Left colon (tissue), 2 donors: Measurements from ENCODE around the gene PTPRN. TPM values are rescaled to one million over a fixed set of nuclear protein-coding genes. Genes with fewer than 3 reads are reported as not detected.

Experiments
- ATAC-seq: fragments of 200-7000 bp; cut with Tn5 transposase; one replicate; pipeline ENCODE4 v1.9.1; 2020; ENCODE audit warnings: mild to moderate bottlenecking, moderate library complexity
- DNase-seq, 2 donors: peaks; one replicate each; pipeline ENCODE4 v3.0.0-alpha.2; 2020
- intact Hi-C, 2 donors: fragments of 100-400 bp; cut with DNase I in 1 of 2; cut with micrococcal nuclease in 1 of 2; formaldehyde crosslinking; loops; one replicate each; pipeline versions ENCODE4 v1.11.2 to v1.14.0; 2022; cut with DNase I, micrococcal nuclease
- long read RNA-seq: library from polyadenylated mRNA; unstranded; transcript quantifications from one replicate; pipeline ENCODE4 v2.0.0, GENCODE V29; 2021
- total RNA-seq, 2 donors: library from RNA; stranded (reverse); fragmentation: NEBNext Ultra II Directional; extraction: Animal tissue kit (Norgen Biotek cat#: 25700); gene quantifications; one replicate each; pipeline ENCODE4 v1.2.1, GENCODE V29; 2021
- donor health status: DM: no; HTN: no; CAD: no.
- donor health status: DM: yes; HTN: yes; CAD: no.

The PTPRN gene
- total RNA-seq = 1 to 10 TPM; 1.9 to 2.3 TPM
- long read RNA-seq = 0 reads

DNA sequence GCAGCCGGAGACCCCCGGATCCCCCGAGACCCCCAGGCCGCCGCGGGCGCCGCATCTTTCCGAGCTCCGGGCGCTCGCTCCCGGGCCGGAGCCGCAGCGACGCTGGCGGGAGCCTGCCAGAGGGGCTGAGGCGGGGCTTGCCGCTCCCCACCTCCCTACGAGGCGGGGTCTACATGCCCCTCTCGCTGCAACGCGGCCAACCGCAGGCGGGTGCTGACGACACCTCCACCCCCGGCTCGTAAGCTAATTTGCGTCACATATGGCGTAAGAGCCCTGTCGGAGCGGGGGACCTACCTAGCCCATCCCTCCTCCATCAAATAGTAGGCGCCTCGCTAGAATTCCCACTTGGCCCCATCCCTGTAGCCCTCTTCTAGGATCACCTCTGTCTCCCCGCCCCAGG lies at the start of gene PTPRN:
TSS of gene PTPRN (minus strand) at position 124 of the 400 bp plus-strand sequence. CDS start at position 55, 69 bp downstream.
- no peak for DNase-seq
- no peak for ATAC-seq
- intact Hi-C loops = no loop called here

DNA sequence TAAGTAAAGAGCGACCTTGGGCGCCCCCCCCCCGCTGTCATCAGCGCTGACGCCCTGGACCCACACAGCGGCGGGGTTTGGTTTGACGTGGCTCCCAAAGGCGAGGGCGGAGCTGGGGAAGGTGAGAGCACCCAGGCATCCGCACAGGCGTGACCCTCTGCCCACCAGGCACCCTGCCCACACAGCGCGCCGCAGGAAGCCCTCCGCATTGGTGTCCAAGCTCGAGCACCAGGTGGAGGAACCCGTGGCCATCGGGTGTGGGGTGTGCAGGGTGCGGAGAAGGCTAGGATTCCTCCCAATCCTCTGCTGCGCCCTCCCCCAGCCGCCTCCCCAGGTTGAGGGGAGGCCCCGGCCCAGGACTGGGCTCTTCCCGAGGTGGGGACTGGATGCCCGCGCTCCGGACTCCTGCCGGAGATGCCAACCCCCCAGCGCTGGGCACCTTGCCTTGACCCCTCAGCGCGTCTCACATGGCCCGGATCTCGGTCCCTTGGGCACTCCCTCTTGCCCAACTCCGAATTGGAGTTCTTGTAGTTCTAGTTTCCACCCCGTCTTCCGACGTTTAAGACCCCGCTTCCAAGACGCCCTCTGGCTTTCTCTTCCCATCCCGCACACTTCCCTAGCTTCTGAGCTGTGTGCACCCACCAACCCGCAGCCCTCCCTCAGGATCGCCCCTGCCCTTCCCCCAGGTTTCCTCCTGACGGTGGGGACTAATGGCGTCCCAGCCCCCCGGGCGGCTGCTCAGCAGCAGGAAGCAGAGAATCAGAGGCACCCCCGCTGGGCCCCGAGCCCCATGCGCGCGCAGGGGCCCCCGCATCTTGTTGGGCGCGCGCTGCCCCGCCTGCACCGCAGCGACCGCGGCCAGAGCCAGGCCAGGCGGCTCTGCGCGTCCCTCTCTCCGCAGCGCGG lies 49.2 kb upstream of the PTPRN start:
- ATAC-seq (no peak), DNase-seq (no peak)
- intact Hi-C loops = no loop called here

DNA sequence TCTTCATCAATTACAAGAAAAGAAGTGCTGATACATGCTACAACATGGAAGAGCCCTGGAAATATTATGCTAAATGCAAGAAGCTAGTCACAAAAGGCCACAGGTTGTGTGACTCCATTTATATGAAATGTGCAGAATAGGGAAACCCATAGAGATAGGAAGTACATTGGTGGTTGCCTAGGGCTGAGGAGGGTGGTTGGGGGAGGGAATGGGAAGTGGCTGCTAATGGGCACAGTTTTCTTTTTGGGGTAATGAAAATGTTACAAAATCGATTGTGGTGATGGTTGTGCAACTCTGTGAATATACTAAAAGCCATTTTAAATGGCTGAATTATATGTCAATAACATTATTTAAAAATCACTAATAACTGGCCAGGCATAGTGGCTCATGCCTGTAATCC lies 47.6 kb upstream of the PTPRN start:
- ATAC-seq (no peak), DNase-seq (no peak)
- intact Hi-C loops = no loop called here

DNA sequence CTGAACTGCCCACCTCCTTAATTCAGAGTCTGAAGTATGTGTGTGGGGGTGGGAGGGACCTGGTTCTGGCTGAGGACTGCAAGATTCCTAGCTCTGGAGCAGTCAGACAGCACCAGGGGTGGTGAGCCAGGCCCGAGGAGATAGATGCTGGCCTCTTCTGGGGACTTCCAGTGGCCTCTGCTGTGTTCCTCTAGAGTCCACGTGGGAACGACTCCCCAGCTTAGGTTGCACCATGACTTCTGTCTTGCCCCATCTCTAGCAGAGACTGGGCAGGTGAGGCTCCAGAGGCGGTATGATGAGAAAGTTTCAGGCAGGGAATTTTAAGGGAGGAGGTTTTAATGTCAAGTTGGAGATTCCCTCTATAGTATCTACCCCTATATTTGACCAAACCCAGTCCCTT lies 45.4 kb upstream of the PTPRN start:
- DNase-seq = no peak
- intact Hi-C loops = no loop called here
- no peak for ATAC-seq

DNA sequence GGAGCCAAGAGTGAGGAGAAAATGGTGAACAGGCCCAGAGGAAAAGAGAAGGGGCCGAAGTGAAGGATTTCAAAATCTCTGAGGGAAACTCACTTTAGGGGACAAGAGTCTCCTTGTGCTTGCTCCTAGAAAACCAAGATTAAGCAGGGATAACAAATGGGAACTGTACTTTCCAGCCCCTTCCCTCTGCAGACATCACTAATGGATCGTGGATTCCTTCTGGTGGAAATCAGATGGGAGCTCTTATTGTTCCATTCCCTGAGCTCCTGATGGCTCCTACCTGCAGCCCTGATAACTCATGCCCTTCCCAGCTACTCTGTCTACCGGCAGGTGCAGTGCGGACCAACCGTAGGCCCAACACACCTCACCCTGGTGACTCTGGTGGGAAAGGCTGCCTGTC lies 43.9 kb upstream of the PTPRN start:
- intact Hi-C loops = no loop called here
- DNase-seq (no peak), ATAC-seq (no peak)

DNA sequence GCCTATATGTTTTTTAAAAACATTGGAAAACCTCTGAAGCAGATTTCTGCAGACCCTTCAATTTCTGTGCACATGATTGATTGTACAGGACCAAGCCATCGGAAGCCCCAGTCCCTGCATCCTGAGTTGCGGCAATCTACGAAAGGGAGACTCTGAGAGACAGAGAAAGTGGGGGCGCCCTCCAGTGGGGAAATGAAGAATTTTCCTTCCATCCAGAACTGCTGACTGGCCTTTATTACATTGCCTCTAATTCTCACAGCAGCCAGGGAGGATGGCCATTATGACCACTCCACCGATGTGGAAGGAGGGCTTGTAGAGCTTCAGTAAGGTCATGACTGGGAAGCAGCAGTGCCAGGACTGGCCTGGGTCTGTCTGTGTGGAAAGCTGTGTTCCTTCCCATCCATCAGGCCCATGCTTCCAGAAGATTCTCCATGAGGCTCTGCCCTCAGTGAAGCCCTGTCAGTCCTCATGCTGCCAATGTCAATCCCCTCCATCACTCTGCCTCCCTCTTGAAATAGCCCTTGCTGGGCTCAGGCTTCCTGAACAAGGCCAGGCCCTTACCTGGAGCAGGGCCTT lies 43.3 kb upstream of the PTPRN start:
- intact Hi-C loops = no loop called here
- DNase-seq (peak; percentile 32 to 69), ATAC-seq (peak; percentile 73)

DNA sequence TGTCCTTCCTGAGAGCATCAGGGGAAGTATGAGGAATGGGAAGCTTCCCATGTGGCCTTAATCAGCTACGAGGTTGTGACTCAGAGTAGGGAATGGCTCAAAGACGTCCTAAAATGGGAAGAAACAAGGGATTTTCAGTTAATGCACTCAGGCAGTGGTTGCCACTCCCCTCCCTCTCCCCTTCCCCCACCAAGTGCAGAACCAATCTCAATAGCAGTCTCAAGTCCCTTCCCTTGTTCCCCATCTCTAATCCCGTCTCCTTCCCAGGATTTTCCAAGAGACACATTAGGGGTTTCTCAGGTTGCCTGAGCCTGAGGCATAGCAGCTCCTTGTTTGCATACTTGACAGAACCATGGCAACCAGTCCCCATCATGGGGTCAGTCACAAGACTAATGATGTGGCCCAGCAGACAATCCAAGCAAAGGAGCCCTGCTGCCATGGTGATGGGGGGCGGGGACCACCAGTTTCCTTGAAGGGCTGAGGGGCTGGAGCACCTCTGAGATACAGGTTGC lies 41.6 kb upstream of the PTPRN start:
- no peak for DNase-seq
- intact Hi-C loops = no loop called here
- ATAC-seq = no peak

DNA sequence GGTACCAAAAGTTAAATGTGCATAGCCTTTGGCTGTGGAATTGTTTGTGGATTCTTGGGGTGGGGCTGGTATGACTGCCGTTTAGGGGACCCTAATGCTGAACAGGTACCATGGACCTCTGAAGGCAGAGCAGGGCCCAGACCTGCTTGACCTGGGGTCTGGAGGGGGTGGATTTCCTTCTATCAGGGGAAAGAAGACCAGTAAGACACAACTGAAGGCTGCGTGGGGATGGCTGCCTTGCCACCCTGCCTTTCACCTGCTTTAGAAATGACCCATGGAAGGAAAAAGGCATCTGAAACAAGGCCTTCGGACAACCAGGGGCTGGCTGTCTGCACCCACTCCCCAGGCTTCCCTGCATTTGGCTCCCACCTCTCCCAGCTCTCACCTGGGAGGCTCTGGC lies 41.0 kb upstream of the PTPRN start:
- DNase-seq = no peak
- intact Hi-C loops = no loop called here
- no peak for ATAC-seq

DNA sequence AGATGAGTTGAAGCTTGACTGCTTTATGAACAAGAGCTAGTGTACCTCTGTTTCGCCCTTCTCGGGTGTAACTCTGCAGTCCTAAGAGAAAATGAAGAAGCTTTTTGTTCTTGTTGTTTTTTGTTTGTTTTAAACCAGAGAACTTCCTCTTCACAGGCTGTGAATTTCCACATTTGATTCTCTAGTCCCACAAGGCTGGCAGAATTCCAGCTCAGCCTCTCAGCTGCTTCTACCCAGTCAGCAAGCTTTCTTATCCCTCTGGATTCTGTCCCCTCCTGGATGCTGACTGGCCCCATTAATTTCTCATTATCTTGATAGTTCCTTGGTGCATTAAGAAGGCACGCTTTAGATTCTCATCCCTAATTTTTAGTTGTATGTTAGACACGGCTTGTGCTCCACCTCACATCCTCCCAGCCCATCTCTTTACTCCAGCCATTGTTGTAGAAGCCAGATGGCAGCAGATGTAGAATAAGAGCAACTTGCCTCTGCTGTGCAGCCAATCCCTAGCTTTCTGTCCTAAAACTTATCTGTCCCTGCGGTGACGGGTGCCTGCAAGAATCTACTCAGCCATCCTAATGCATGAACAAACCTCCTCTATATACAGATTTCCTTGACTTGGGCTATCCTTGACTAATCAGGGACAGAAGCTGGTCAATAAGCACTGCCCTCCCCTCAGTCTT lies 35.7 kb upstream of the PTPRN start:
- DNase-seq (peak in 1 of 2 donors; percentile 56), ATAC-seq (no peak)
- intact Hi-C loops = no loop called here

DNA sequence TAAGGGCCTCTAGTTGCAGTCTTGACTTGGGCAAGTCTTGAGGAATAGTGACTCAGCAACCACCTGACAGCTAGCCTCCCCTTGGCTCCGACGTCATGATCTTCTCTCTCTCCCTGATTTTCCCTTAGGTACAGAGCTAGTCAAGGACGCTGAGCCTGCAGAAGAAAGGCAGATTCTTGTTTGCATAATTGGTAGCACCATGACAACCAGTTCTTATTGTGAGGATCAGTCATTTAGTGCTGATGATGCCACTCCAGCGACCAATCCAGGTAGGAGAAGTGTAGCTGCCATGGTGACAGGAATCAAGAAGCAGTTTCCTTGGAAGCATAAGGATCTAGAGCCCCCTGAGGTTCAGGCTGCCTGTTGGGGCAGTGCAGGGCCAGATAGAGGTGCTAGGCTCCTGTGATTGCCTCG lies 26.2 kb upstream of the PTPRN start:
- no peak for ATAC-seq
- intact Hi-C loops = no loop called here
- no peak for DNase-seq

DNA sequence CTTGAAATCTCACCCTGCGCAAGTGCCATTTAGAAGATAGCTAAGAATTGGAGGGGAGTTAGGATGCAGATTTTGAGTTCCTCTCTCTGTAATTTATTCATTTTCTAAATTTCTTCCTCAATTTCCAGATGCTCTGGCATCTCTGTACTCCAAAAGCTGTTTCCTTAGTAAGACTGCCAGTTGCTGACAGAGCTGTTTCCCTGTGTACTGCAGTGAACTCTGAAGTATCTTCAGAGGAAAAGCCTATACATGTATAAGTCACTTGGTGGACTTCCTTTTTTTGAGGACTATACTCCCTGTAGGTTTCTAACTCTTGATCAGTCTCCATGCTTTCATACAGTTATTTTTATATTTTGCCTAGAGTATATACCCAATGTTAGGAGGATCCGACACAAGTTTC lies 24.9 kb upstream of the PTPRN start:
- ATAC-seq (no peak), DNase-seq (no peak)
- intact Hi-C loops = no loop called here

DNA sequence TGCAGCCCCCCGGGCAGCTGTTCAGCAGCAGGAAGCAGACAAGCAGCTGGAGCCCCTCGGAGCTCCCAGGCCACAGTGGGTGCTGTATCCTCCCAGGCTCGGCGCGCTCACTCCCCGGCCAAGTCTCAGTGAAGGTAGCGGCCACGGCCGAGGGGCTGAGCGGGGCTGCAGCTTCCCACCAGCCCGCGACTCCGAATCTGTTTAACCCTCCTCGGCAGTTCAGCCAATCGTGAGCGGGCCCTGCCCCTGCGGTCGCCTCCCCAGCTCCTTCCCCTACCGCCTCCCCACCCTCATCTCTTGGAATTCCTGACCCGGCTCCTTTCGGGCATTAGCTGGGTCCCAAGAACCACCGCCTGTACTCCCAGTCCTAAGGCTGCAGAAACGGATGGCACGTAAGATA lies 23.3 kb upstream of the PTPRN start, which contains the start of gene RESP18:
TSS of gene RESP18 (minus strand) at position 203 of the 400 bp plus-strand sequence.
- ATAC-seq (no peak), DNase-seq (no peak)
- intact Hi-C loops = no loop called here

DNA sequence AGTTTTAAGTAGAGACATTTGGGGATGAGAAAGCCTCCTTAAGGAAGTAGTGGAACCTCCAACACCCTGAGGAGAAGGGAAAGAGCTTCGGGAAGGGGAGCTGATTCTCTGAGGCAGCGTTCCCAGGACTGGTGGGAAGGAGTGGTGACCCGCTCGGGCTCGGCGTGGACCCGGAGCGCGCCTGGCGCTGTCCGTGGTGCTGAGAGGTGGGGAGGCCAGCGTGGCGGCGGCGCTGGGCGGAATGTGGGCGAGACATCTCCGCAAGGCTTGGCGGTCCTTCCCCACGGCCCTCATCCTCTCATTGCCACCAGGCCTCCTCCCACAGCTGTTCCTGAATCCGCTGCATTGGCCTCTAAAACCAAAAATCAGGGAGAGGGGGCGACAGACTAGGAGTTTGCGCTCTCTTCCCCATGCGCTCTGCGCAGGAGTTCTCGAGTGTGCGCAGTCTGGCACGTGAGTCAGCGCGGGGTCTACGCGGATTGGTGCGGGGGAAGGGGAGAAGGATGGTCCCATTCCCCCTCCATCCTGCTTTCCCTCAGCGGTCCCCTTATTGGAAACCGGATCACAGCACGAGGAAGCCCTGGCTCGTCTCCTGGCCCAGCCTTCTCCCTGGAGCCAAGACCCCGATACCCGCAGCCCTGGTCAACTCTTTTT lies 22.5 kb upstream of the PTPRN start:
- peak; percentile 48 for ATAC-seq
- DNase-seq = peak in 1 of 2 donors; percentile 28

DNA sequence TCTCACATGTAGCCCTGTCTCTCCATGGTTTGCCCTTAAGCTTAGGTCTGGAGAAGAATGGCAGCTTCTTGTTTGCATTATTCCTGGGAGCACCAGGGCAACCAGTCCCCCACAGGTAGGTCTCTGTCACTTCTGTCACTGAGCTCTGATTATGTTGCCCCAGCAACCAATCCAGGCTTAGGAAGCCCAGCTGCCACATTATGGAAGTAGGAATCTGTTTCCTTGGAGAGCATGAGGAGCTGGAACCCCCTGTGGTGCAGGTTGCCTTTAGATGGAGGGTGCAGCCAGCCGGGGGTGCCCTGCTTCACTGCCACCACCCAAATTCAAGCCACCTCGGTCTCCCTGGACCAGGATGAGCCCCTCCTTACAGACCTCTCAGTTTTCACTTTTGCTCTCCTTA lies 18.5 kb upstream of the PTPRN start:
- ATAC-seq = no peak
- intact Hi-C loops = no loop called here
- DNase-seq = no peak

More for the DNA sequence above, 22.5 kb upstream of the PTPRN start:
- intact Hi-C loops = no loop called here

DNA sequence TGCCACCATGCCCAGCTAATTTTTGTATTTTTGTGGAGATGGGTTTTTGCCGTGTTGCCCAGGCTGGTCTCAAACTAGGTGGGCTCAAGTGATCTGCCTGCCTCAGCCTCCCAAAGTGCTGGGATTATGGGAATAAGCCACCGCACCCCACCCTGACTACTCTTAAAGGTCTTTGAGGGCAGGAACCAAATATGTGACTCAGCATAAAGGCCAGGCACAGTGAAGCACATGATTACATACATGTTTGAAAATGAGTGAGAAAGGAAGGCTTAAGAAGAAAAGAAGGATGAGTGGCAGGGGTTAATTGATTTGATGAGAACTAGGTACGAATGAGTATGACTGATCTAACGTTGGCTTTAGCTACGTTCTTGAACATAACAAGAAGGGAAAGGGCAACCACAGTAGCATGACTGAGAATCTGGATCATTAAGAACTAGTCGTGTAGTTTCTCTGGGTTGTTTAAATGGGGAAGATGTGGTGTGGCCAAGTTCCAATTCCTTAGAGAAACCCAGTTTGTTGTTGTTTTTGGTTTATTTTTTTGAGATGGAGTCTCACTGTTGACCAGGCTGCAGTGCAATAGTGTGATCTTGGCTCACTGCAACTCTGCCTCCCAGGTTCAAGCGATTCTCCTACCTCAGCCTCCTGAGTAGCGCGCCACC lies 16.6 kb upstream of the PTPRN start:
- ATAC-seq = no peak
- DNase-seq = no peak
- intact Hi-C loops = no loop called here

DNA sequence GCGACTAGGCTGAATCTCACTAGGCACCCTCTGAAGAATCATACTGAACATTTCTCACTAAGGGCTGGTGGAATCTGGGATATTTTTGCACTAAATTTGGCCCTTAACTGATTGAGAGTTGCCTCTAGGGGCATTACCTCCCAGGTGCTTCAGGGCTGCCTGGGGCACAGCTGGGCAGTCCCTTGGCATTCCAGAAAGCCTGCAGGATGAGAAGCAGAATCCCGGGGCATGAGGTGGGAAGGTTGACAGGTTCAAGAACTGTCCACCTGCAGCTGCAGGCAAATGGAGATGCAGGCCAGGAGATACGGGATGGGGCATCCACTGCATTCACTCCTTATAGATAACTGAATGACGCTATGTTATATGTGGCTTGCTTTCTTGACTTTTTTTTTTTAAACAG lies 15.9 kb upstream of the PTPRN start:
- ATAC-seq = no peak
- intact Hi-C loops = no loop called here
- DNase-seq = no peak

DNA sequence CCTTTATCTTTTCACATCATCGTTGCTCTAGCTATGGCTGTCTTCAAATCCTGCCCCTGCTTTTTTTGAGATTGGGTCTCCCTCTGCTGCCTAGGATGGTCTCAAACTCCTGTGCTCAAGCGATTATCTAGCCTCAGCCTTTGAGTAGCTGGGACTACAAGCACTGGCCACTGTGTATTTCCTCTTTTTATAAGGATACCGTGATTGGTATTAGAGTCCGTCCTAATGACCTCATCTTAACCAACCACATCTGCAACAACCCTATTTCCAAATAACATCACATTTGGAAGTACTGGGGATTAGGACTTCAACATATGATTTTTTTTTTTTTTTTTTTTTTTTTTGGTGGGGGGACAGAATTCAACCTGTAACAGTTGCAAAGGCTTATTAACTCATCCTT lies 14.2 kb upstream of the PTPRN start:
- no peak for ATAC-seq
- DNase-seq = no peak
- intact Hi-C loops = no loop called here

DNA sequence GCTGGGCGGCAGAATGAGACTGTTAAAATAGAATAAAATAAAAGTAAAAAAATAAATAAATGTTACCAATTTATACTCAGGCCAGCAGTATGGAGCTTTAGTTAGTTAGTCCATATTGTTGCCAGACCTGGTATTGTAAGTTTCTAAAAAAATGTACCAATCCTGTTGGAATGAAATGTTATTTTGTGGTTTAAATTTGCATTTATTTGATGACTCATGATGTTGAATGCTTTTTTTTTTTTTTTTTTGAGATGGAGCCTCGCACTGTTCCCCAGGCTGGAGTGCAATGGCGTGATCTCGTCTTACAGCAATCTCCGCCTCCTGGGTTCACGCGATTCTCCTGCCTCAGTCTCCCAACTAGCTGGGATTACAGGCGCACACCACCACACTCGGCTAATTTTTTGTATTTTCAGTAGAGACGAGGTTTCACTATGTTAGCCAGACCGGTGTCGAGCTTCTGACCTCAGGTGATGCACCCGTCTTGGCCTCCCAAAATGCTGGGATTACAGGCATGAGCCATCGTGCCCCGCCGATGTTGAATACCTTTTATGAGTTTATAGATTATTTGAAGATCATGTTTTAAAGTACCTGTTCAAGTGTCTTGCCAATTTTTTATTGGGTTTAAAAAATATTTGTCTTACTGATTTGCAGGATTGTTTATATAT lies 5.7 kb upstream of the PTPRN start:
- intact Hi-C loops = no loop called here
- ATAC-seq = no peak

More for the DNA sequence above, 5.7 kb upstream of the PTPRN start:
- no peak for DNase-seq
